Measurements from ENCODE around the gene HMOX2. TPM values are rescaled to one million over a fixed set of nuclear protein-coding genes. Genes with fewer than 3 reads are reported as not detected.

HMOX2 gene
- total and polyA plus RNA-seq, 3 donors from 2014 or later = 67.3 to 216 (median 92.0) TPM

DNA sequence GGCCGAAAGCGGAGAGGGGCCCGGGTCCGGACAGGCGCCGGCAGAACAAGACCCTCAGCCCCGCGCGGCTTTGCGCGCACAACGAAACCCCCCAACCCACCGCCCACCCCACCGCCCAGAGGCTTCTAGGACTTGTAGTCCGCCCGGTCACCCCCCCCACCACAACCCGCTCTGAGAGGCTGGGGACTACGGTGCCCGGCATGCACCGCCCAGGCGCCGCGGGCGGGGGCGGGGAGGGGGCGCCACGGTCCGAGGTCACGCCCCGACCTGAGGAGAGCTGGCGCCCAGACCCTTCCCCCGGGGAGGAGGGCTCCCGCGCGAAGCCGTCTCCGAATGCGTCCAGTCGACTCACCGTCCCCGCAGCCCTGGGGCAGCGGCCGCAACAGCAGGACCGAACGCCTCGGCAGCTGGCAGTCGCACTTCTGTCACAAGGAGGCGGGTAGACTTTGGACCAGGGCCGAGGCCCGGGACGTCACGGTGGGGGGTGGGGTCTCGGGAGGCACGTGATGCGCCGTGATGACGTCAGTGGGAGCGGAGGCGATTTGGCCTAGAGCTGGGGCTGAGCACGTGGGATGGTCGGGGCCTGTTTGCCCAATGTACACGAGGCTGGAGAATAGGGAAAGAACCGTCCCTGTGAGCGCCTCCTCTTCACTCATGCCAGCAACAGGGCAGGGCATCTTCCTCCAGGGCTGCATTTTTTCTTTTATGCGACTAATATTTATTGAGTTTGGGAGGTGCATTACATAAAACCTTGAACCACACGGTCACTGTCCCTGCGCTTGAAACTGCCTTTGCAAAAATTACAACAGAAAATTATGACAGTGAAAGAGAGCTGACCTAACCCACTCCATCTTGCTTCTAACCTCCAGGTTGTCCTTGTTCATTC is 62.4 kb downstream of the HMOX2 start, which contains the start of gene CDIP1:
Gene CDIP1 (minus strand): TSS at position 424 of the 886 bp plus-strand sequence. CDS start 24,643 bp downstream, outside the sequence.
- TF ChIP-seq CTCF (IDR thresholded peaks at IDR 0.05) = peak in 2 of 3 experiments; percentile 8 to 42
- TF ChIP-seq POLR2A (IDR thresholded peaks at IDR 0.05) = peak; percentile 89
- Histone ChIP-seq H3K27ac (peak within 1 kb of the TSS; percentile 83 to 95), H3K4me3 (peak within 1 kb of the TSS; percentile 84 to 91), H3K4me1 (peaks cover 6% of the 10 kb centered on the region), H3K27me3 (no peaks in the 10 kb centered on the region), H3K36me3 (ENCODE audit: low read depth, missing control alignments) (no peaks in the 10 kb centered on the region), H3K9me3 (no peaks in the 10 kb centered on the region)
- WGBS, 2 donors = 4 to 6% methylated on average over 23 to 49 of the region's 67 CpGs
- intact Hi-C loops (cut with DNase I; ENCODE audit: low total_unique reads) = no loop called here
- peak; percentile 98 for DNase-seq

GRCh38 chr16:4539716-4540284 is 63.6 kb downstream of the HMOX2 start:
- H3K4me1 ChIP-seq = peaks cover 6% of the 10 kb centered on the region
- peak overlapping the region in 1 of 2 donors; percentile 95 for H3K27ac ChIP-seq
- H3K36me3 ChIP-seq (ENCODE audit: low read depth, missing control alignments) = no peaks in the 10 kb centered on the region
- H3K27me3 ChIP-seq = no peaks in the 10 kb centered on the region
- H3K4me3 ChIP-seq = no peak overlapping the region
- TF ChIP-seq CTCF (IDR thresholded peaks at IDR 0.05) (no peak), POLR2A (IDR thresholded peaks at IDR 0.05) (no peak)
- no peak for DNase-seq
- no peaks in the 10 kb centered on the region for H3K9me3 ChIP-seq
- WGBS, 2 donors = 100% methylated on average over 2 of the region's 2 CpGs
- intact Hi-C loops (cut with DNase I; ENCODE audit: low total_unique reads) = no loop called here

DNA sequence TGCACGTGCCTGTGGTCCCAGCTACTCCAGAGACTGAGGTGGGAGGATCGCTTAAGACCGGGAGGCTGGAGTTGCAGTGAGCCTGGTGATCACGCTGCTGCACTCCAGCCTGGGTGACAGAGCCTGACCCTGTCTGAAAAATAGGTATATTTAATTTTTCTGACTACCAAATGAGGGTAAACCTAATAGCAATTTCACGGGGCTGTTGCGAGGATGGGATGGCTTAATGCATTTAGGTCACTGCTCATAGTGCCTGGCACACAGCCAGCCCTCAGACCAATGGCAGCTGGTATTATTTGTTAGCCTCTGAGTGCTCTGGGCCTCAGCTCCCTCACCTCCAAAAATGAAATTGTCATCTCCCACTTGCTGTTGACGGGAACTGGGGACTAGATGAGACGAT is 68.3 kb downstream of the HMOX2 start:
- 83 to 95% methylated on average over 6 to 8 of the region's 8 CpGs for WGBS, 2 donors
- no peaks in the 10 kb centered on the region for H3K4me1 ChIP-seq
- intact Hi-C loops (cut with DNase I; ENCODE audit: low total_unique reads) = no loop called here
- no peaks in the 10 kb centered on the region for H3K9me3 ChIP-seq
- H3K27me3 ChIP-seq = no peaks in the 10 kb centered on the region
- DNase-seq = no peak
- TF ChIP-seq POLR2A (IDR thresholded peaks at IDR 0.05) (no peak), CTCF (IDR thresholded peaks at IDR 0.05) (no peak)
- H3K27ac ChIP-seq = no peak overlapping the region
- H3K4me3 ChIP-seq = no peak overlapping the region
- no peaks in the 10 kb centered on the region for H3K36me3 ChIP-seq (ENCODE audit: low read depth, missing control alignments)

GRCh38 chr16:4548124-4548523 is 71.9 kb downstream of the HMOX2 start:
- Histone ChIP-seq H3K27me3 (no peaks in the 10 kb centered on the region), H3K9me3 (no peaks in the 10 kb centered on the region), H3K36me3 (ENCODE audit: low read depth, missing control alignments) (no peaks in the 10 kb centered on the region), H3K4me1 (no peaks in the 10 kb centered on the region), H3K4me3 (no peak overlapping the region), H3K27ac (no peak overlapping the region)
- no peak for DNase-seq
- TF ChIP-seq POLR2A (IDR thresholded peaks at IDR 0.05) (no peak), CTCF (IDR thresholded peaks at IDR 0.05) (no peak)
- intact Hi-C loops (cut with DNase I; ENCODE audit: low total_unique reads) = no loop called here
- WGBS, 2 donors = 81 to 91% methylated on average over 13 of the region's 13 CpGs
